HG03469 (cell line): ENCODE results near the gene PTPRE.

Source experiments
- ATAC-seq: cut with Tn5 transposase; IDR thresholded peaks from one replicate; pipeline ENCODE4 v1.9.1; 2021; ENCODE audit warnings: mild to moderate bottlenecking, moderate library complexity, moderate number of reproducible peaks; ENCODE audit not compliant: unreplicated experiment

Gene PTPRE

GRCh38 chr10:128042131-128042610 is 135.3 kb downstream of the PTPRE start:
- ATAC-seq = no peak

GRCh38 chr10:128043259-128044045 is 136.5 kb downstream of the PTPRE start:
- ATAC-seq = no peak

GRCh38 chr10:128044186-128044585 is 137.3 kb downstream of the PTPRE start:
- no peak for ATAC-seq

- no peak for ATAC-seq
Observed at GRCh38 chr10:128044961-128045832, 138.3 kb downstream of the PTPRE start.

DNA sequence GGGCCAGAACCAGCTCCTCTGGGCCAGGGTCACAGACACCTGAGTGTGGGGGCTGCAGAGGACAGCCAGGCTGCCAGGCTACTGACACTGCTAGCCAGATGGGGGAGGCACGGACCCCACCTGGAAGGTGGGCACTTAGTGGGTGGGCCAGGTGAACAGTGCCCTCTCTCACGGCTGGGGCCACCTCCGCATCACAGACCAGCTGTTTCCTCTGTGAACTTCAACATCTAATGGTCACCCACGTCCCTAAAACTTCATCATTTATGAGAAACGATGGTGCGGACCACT is 138.9 kb downstream of the PTPRE start:
- ATAC-seq = no peak

- ATAC-seq = no peak
Observed at GRCh38 chr10:128046156-128046952, 139.5 kb downstream of the PTPRE start.

DNA sequence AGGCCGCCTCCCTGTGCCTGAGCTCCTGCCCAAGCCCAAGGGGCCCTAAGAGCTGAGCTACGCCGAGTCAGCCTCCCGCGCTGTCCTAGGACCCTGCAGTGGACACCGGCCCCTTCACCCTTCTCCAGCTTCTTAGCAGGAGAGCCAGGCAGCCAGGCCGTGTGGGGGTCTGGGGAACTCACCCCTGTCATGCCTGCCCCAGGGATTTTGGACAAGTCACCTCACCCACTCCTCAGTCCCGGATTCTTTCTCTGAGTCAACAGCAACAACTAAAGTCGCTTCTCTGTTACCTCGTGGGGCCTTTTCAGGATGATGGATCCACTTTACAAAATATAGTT is 140.0 kb downstream of the PTPRE start:
- ATAC-seq = no peak

DNA sequence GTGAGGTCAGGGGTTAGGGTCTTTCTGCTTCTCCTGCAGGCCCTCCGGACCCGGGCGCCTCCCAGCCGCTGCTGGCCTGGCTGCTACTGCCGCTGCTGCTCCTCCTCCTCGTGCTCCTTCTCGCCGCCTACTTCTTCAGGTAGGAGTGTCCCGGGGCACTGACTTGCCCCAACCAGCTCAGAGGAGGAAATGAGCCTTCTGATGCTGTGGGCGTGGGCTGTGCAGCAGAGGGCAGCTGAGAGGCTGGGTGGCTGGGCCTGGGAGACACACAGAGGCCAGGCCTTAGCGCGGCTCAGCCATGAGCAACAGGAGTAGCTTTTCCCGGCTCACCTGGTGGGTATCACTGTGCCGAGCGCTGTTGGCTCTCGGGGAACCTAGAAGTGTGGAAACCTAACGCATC is 140.4 kb downstream of the PTPRE start:
- peak; percentile 98 for ATAC-seq

DNA sequence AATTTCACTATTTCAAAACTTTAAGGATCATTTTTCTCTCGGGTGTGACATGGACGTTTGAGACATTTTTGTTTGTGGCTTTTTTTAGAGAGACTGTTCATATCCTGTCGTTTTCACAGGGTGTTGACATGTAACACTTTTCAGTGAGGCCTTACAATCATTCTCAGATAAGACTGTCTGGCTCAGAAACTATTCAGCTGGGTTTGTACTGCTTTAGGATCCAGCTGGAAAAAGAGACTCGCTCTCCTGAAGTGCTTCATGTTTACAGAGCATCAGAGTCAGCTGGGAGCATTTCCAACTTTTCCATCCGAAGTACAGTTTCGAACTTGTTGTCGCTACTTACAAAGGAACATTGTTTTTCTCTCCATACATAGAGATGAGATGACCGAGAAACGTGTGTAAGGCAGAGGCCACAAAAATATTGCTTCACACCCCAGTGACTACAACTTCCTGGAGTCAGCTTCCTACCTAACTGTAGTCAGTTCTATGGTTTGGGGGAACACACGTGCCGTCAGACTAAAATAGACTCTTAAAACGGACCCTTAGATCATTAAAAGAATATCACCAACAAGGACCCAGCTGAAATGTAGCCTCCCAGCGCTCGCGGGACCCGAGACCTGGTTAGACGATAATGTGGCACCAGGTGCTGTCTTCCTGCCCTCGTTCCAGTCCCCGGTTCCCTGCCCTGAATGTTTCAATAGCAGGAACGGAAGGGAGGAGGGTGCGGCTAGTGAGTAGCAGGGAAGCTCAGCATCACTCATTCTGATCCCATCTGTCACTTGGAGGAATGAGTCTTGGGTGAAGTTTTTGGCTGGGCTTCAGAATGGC is 141.3 kb downstream of the PTPRE start:
- ATAC-seq = peak; percentile 23

- ATAC-seq = no peak
Observed at GRCh38 chr10:128048819-128049210, 141.9 kb downstream of the PTPRE start.

DNA sequence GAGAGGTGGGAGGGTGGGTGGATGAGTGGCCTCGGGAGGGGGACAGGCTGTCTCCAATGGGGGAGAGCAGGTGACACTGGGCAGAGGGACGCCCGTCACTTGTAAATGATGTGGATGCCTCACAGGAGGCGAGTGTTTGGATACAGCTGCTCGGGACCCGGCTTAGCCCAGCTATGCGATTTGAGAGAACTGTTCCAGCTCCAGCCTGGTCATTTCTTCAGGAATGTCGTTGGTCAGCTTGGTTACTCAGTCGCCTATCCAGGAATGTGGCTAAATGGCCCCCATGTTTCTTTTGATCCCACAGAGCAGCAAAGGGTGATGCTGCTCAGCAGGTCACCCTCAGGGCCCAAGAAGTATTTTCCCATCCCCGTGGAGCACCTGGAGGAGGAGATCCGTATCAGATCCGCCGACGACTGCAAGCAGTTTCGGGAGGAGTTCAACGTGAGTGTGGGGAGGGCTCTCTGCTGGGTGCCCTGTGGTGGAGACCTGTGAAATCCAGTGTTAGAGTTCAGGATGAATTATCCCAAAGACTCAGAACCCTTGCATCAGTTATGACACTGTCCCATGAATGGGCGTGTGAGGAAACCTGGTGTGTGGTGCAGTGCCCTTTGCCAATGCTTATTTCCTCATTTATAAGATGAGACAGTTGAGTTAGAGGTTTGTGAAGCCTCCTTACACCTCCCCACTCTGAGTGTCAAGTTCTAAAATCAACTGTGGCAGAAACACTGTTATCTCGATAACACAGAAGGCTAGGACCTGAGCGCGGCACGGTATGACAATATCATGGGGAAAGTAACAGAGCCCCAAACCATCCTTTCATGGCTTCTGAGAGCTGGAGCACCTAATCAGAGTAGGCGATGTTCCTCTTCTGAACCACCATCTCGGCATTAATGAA is 142.6 kb downstream of the PTPRE start:
- no peak for ATAC-seq

DNA sequence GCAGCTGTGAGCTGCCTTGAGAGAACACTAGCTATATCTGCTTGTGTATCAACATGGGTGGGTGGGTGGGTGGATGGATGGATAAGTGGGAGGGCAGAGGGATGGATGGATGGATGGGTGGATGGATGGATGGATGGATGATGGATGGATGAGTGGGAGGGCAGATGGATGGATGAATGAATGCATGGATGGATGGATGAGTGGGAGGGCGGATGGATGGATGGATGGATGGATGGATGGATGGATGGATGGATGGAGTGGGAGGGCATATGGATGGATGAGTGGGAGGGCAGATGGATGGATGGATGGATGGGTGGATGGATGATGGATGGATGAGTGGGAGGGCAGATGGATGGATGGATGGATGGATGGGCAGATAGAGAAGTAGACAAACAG is 143.2 kb downstream of the PTPRE start:
- ATAC-seq = no peak

- ATAC-seq = no peak
Observed at GRCh38 chr10:128050936-128051335, 144.0 kb downstream of the PTPRE start.

DNA sequence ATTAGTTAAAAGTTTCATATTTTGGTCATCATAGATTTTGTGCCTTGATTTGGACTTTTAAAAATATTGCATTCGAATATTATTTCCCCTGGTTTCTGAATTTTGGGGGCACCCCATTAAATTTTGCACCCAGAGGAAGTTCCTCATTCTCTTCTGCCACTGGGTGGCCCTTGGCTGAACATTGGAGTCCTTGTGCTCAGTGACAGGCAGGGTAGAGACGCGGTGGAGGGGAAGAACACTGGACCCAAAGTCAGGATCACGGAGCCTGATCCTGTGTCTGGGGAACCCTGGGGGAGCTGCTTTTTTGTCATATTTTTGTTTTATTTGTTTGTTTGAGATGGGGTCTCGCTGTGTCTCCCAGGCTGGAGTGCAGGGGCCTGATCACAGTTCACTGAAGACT is 144.6 kb downstream of the PTPRE start:
- ATAC-seq = no peak

DNA sequence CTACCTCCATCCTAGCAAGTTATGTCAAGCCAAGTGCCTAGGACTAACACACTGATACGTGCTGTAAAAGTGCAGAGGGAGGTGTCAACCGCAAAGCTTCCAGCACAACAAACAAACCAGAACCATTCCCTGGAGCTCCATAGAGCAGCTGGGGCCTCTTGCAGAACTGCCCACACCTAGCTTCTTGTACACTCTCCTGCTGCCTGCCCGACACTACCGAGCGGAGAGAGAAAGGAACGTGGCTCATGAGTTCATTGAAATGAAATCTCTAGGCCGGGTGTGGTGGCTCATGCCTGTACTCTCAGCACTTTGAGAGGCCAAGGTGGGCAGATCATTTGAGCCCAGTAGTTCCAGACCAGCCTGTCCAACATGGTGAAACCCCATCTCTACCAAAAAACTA is 145.8 kb downstream of the PTPRE start:
- no peak for ATAC-seq

- no peak for ATAC-seq
Observed at GRCh38 chr10:128053356-128053755, 146.5 kb downstream of the PTPRE start.

DNA sequence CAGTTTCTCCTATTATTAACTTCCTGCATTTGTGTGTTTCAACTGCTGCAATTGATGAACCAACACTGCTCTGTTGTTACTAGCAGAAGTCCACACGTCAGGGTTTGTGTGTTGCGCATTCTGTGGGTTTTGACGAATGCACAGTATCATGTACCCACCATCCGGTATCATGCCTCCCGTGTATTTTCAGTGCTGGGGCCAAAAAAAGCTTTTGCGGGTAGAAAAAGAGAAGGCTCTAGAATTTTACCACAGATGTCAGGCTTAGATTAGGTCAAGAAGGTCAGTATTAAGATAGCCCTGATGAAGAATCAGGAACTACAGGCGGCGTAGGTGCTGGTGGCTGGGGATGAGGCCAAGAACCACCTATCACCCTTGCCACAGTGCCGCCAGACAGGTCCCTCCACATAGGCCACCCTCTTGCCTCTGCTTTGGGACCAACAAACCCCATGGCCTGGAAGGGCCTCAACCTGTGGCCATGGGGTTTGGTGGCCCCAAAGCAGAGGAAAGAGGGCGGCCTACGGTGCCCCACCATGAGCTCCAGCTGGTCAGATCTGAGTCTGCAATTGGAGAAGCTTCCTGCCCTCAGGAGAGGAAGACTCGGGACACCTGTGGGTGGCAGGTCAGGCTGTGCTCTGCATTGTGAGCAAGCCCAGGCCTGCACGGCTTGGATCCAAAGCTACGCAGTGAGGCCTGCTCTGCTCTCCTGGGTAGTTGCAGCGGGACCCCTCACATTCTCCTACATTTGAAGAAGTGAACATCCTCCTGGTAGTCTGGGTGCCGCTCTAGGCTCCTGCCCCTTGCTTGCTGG is 147.5 kb downstream of the PTPRE start:
- ATAC-seq = no peak

- no peak for ATAC-seq
Observed at GRCh38 chr10:128055061-128055868, 148.4 kb downstream of the PTPRE start.
